Osteocyte (in vitro differentiated cells): ENCODE measurements around the gene CXorf65. TPM values are rescaled to one million over a fixed set of nuclear protein-coding genes. Genes with fewer than 3 reads are reported as not detected.

Experiments used
- DNase-seq: peaks from one replicate; pipeline ENCODE4 v3.0.0; 2021; ENCODE audit warnings: mixed read lengths; ENCODE audit not compliant: unreplicated experiment; ENCODE audit errors: extremely low spot score
- H3K27ac Mint-ChIP-seq: one replicate; pipeline ENCODE4 v1.8.0; 2021; ENCODE audit warnings: mild to moderate bottlenecking, mixed read lengths; ENCODE audit not compliant: unreplicated experiment
- H3K27me3 Mint-ChIP-seq: one replicate; pipeline ENCODE4 v1.8.0; 2021; ENCODE audit warnings: mixed read lengths; ENCODE audit not compliant: unreplicated experiment
- H3K36me3 Mint-ChIP-seq: one replicate; pipeline ENCODE4 v1.8.0; 2021; ENCODE audit warnings: mixed read lengths; ENCODE audit not compliant: unreplicated experiment
- H3K4me1 Mint-ChIP-seq: one replicate; pipeline ENCODE4 v1.8.0; 2021; ENCODE audit warnings: mixed read lengths; ENCODE audit not compliant: unreplicated experiment
- H3K4me3 Mint-ChIP-seq: one replicate; pipeline ENCODE4 v1.8.0; 2021; ENCODE audit warnings: mild to moderate bottlenecking, moderate library complexity, mixed read lengths; ENCODE audit not compliant: unreplicated experiment
- H3K9me3 Mint-ChIP-seq: one replicate; pipeline ENCODE4 v1.8.0; 2021; ENCODE audit warnings: mixed read lengths; ENCODE audit not compliant: unreplicated experiment
- total RNA-seq: library from RNA; stranded (reverse); gene quantifications from 2 replicates; pipeline ENCODE4 v1.2.1, GENCODE V29; 2021
- TF ChIP-seq, protein P1 (sequence below): fragments of 200-600 bp; sonication (generic); IDR thresholded peaks from 2 replicates; pipeline ENCODE4 v1.5.0; 2021; ENCODE audit warnings: antibody characterized with exemption, mild to moderate bottlenecking, moderate library complexity

The CXorf65 gene
- total RNA-seq, 1 donor from 2014 or later, result not detected

DNA sequence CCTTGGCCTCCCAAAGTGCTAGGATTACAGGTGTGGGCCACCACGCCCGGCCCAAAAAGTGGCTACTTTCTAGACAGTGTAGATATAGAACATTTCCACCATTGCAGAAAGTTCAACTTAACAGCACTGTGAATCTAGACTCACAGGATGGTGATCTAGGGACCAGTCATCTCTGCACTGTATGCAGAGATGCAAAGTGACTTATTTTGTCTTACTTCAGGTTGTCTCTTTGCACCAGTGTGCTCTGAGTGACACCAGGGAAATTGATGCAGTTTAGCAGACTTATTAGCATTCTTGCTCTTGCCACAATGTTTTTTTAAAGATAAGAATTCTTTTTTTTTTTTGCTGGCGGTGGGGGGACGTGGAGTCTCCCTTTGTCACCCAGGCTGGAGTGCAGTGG is 23.7 kb downstream of the CXorf65 start:
- TF ChIP-seq, protein P1, sequence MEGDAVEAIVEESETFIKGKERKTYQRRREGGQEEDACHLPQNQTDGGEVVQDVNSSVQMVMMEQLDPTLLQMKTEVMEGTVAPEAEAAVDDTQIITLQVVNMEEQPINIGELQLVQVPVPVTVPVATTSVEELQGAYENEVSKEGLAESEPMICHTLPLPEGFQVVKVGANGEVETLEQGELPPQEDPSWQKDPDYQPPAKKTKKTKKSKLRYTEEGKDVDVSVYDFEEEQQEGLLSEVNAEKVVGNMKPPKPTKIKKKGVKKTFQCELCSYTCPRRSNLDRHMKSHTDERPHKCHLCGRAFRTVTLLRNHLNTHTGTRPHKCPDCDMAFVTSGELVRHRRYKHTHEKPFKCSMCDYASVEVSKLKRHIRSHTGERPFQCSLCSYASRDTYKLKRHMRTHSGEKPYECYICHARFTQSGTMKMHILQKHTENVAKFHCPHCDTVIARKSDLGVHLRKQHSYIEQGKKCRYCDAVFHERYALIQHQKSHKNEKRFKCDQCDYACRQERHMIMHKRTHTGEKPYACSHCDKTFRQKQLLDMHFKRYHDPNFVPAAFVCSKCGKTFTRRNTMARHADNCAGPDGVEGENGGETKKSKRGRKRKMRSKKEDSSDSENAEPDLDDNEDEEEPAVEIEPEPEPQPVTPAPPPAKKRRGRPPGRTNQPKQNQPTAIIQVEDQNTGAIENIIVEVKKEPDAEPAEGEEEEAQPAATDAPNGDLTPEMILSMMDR, result no peak
- H3K4me1 Mint-ChIP-seq, result no peaks in the 10 kb centered on the region
- no peaks in the 10 kb centered on the region for H3K36me3 Mint-ChIP-seq
- H3K27me3 Mint-ChIP-seq, result peaks cover 3% of the 10 kb centered on the region
- H3K27ac Mint-ChIP-seq, result no peak overlapping the region
- H3K9me3 Mint-ChIP-seq, result peaks cover 8% of the 10 kb centered on the region
- no peak overlapping the region for H3K4me3 Mint-ChIP-seq
- DNase-seq, result no peak

DNA sequence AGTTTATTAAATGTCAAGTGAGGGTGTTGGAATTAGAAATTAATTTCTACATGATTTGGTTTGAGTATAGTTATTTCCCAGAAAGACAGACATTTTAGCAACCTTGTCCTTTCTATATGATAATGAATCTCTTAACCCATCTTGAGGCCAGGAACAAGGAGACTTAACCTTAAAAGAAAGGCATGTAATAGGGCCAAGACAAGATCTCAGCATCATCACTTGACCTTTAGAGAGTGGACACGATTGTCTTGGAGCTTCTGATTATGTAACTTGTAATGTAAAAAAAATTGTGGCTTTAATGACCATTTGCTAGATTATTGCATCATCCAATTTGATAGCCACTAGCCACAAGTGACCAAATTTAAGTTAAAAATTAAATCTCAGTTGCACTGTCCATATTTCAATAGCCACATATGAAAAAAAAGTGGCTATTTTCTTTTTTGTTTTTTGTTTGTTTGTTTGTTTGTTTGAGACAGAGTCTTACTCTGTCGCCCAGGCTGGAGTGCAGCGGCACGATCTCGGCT is 24.4 kb downstream of the CXorf65 start:
- peaks cover 3% of the 10 kb centered on the region for H3K27me3 Mint-ChIP-seq
- DNase-seq, result no peak
- no peak overlapping the region for H3K27ac Mint-ChIP-seq
- TF ChIP-seq, protein P1, result no peak
- H3K9me3 Mint-ChIP-seq, result peaks cover 9% of the 10 kb centered on the region
- no peaks in the 10 kb centered on the region for H3K4me1 Mint-ChIP-seq
- no peak overlapping the region for H3K4me3 Mint-ChIP-seq
- no peaks in the 10 kb centered on the region for H3K36me3 Mint-ChIP-seq

DNA sequence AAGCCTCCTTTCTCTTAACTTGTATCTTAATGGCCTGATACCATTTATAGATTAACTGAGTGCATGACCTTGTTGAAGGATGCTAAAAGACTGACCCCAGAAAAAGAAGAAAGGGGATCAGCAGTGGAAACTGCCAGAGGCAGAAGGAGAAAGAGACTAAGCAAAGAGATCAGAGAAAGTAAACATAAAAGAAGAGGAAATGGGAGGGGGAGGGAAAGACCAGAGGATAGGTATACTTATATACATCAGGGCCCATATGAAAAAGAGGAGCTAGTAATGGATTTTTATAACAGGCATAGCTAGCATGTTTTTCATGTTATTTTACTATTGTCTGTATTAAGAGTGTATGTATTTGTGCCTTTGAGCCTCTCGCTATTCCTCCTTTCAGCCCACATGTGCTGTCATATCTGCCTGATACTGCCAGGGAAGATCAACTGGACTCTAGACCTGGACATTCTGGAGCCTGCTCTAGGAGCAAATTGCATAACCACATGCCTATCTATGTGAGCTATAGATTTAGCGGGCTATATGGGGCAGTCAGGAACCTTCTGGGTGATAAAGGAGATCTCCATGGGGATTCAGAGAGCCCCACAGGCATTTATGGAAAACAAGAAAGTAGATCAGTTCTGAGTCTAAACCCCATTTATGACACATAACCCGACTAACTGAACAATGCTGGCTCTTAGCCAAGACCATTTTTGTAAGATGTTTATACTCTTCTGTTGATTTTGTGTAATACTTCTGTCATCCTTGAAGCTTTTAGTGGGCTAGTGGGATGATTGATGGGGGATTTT is 25.0 kb downstream of the CXorf65 start:
- H3K4me1 Mint-ChIP-seq, result no peaks in the 10 kb centered on the region
- no peak overlapping the region for H3K4me3 Mint-ChIP-seq
- H3K9me3 Mint-ChIP-seq, result peaks cover 9% of the 10 kb centered on the region
- no peaks in the 10 kb centered on the region for H3K36me3 Mint-ChIP-seq
- TF ChIP-seq, protein P1, result no peak
- no peak for DNase-seq
- H3K27me3 Mint-ChIP-seq, result peaks cover 3% of the 10 kb centered on the region
- no peak overlapping the region for H3K27ac Mint-ChIP-seq

DNA sequence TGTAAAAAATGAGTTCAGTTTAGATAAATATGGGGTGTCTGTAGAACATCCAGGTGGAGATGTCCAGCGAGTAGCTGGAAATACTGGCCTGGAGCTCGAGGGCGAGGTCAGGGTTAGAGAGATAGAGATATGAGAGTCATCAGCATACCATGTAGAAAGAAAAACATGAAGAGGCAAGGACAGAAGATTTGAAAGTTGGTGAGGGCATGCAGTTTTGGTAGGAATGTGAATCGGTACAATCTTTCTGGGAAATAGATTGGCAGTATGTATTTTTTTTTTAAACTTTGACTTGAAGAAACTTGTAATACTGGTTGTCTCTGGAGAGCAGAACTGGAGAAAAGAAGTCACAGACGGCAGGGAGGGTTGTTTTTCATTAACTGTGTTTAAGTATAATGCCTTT is 36.0 kb downstream of the CXorf65 start:
- H3K27ac Mint-ChIP-seq, result no peak overlapping the region
- no peak overlapping the region for H3K4me3 Mint-ChIP-seq
- peaks cover 7% of the 10 kb centered on the region for H3K4me1 Mint-ChIP-seq
- peaks cover 1% of the 10 kb centered on the region for H3K36me3 Mint-ChIP-seq
- DNase-seq, result no peak
- TF ChIP-seq, protein P1, result no peak
- peaks cover 13% of the 10 kb centered on the region for H3K9me3 Mint-ChIP-seq
- peaks cover 17% of the 10 kb centered on the region for H3K27me3 Mint-ChIP-seq
